SU-DHL-6 (cell line): ENCODE measurements around the gene SETD9.

Experiments used
- H2AFZ ChIP-seq: fragments of 200-600 bp; sonication (generic); 2 replicates; pipeline ENCODE4 v1.6.1; 2014; ENCODE audit warnings: low read depth, mild to moderate bottlenecking, moderate library complexity, mixed read lengths, antibody characterized with exemption, low read length; ENCODE audit not compliant: severe bottlenecking
- H3F3A ChIP-seq: fragments of 200-600 bp; shearing (Covaris generic); 2 replicates; pipeline ENCODE4 v1.6.0; 2016; ENCODE audit warnings: antibody characterized with exemption, mild to moderate bottlenecking; ENCODE audit not compliant: insufficient read depth
- H3K27ac ChIP-seq: fragments of 200-600 bp; sonication (generic); 2 replicates; pipeline ENCODE4 v1.5.1; 2016; ENCODE audit warnings: low read depth, mild to moderate bottlenecking, low read length, moderate library complexity, mixed read lengths
- H3K27me3 ChIP-seq: fragments of 200-600 bp; sonication (generic), shearing (Covaris generic); 2 replicates; pipeline ENCODE4 v1.6.0; 2014; ENCODE audit warnings: mild to moderate bottlenecking, low read length
- H3K36me3 ChIP-seq: fragments of 200-600 bp; sonication (generic); 2 replicates; pipeline ENCODE4 v1.6.1; 2014; ENCODE audit warnings: mild to moderate bottlenecking, low read length, mixed read lengths
- H3K4me2 ChIP-seq: fragments of 300-600, 200-600 bp; shearing (Covaris generic), sonication (generic); 2 replicates; pipeline ENCODE4 v1.6.0; 2014; ENCODE audit warnings: low read length, low read depth, mild to moderate bottlenecking; ENCODE audit not compliant: poor library complexity, severe bottlenecking
- H3K4me3 ChIP-seq: fragments of 200-600 bp; sonication (generic); 2 replicates; pipeline ENCODE4 v1.5.1; 2014; ENCODE audit warnings: antibody characterized with exemption, low read length, mild to moderate bottlenecking, mixed read lengths; ENCODE audit not compliant: insufficient read depth, poor library complexity, severe bottlenecking
- H3K79me2 ChIP-seq: fragments of 200-600 bp; sonication (generic); 2 replicates; pipeline ENCODE4 v1.6.1; 2014; ENCODE audit warnings: mild to moderate bottlenecking, low read length, moderate library complexity; ENCODE audit not compliant: insufficient read depth
- H3K9ac ChIP-seq: fragments of 200-600 bp; sonication (generic); 2 replicates; pipeline ENCODE4 v1.7.0; 2014; ENCODE audit warnings: mild to moderate bottlenecking, low read length
- H3K9me2 ChIP-seq: fragments of 200-600 bp; sonication (generic); replicated peaks from 2 replicates; pipeline ENCODE4 v1.6.1; 2014; ENCODE audit warnings: low read length; ENCODE audit not compliant: insufficient read depth
- H3K9me3 ChIP-seq: fragments of 200-600 bp; sonication (generic); 2 replicates; pipeline ENCODE4 v1.6.1; 2014; ENCODE audit warnings: low read length, mixed read lengths; ENCODE audit not compliant: insufficient read depth
- H4K20me1 ChIP-seq: fragments of 200-600 bp; sonication (generic); 2 replicates; pipeline ENCODE4 v1.6.1; 2014; ENCODE audit warnings: low read depth, mild to moderate bottlenecking, antibody characterized with exemption, low read length, moderate library complexity, mixed read lengths
- CTCF ChIP-seq: fragments of 200-600 bp; sonication (generic); IDR thresholded peaks from one replicate; pipeline ENCODE4 v1.5.1; 2017; ENCODE audit warnings: antibody characterized with exemption, mild to moderate bottlenecking, low read length, moderate library complexity; ENCODE audit not compliant: insufficient read depth, poor library complexity, severe bottlenecking
- EZH2phosphoT487 ChIP-seq: fragments of 200-600 bp; sonication (generic), shearing (Covaris generic); conservative IDR thresholded peaks from 2 replicates; pipeline ENCODE4 v1.6.1; 2018; ENCODE audit warnings: mild to moderate bottlenecking, antibody characterized with exemption, low read length, moderate library complexity, mixed read lengths

SETD9 gene

GRCh38 chr5:56919942-56920662 lies 10.7 kb downstream of the SETD9 start:
- no peaks in the 10 kb centered on the region for H3K9me3 ChIP-seq
- H2AFZ ChIP-seq: no peak overlapping the region
- no peaks in the 10 kb centered on the region for H3K27me3 ChIP-seq
- no peak overlapping the region for H3K4me2 ChIP-seq
- peaks cover 24% of the 10 kb centered on the region for H3K36me3 ChIP-seq
- no peaks in the 10 kb centered on the region for H3K9me2 ChIP-seq
- H3K27ac ChIP-seq: no peak overlapping the region
- no peaks in the 10 kb centered on the region for H3F3A ChIP-seq
- no peak for TF ChIP-seq CTCF
- TF ChIP-seq EZH2phosphoT487: no peak
- H3K9ac ChIP-seq: no peak overlapping the region
- H4K20me1 ChIP-seq: no peaks in the 10 kb centered on the region
- no peak overlapping the region for H3K4me3 ChIP-seq
- H3K79me2 ChIP-seq: no peaks in the 10 kb centered on the region

- Histone ChIP-seq H3K9me3 (no peaks in the 10 kb centered on the region), H3K9ac (no peak overlapping the region), H3K27me3 (no peaks in the 10 kb centered on the region), H3K4me2 (no peak overlapping the region), H3K36me3 (peaks cover 28% of the 10 kb centered on the region), H3K4me3 (no peak overlapping the region), H3K79me2 (no peaks in the 10 kb centered on the region), H2AFZ (no peak overlapping the region), H3F3A (no peaks in the 10 kb centered on the region), H3K27ac (no peak overlapping the region), H3K9me2 (no peaks in the 10 kb centered on the region), H4K20me1 (no peaks in the 10 kb centered on the region)
- no peak for TF ChIP-seq CTCF
- no peak for TF ChIP-seq EZH2phosphoT487
These were observed 13.5 kb downstream of the SETD9 start for GRCh38 chr5:56922922-56923321.

GRCh38 chr5:56934325-56934724 lies 24.9 kb downstream of the SETD9 start:
- H4K20me1 ChIP-seq: no peaks in the 10 kb centered on the region
- no peak for TF ChIP-seq EZH2phosphoT487
- TF ChIP-seq CTCF: no peak
- H3F3A ChIP-seq: no peaks in the 10 kb centered on the region
- peaks cover 60% of the 10 kb centered on the region for H3K36me3 ChIP-seq
- no peak overlapping the region for H3K9ac ChIP-seq
- no peak overlapping the region for H3K27ac ChIP-seq
- H2AFZ ChIP-seq: no peak overlapping the region
- no peak overlapping the region for H3K4me3 ChIP-seq
- no peaks in the 10 kb centered on the region for H3K9me2 ChIP-seq
- no peaks in the 10 kb centered on the region for H3K9me3 ChIP-seq
- H3K79me2 ChIP-seq: no peaks in the 10 kb centered on the region
- H3K27me3 ChIP-seq: no peaks in the 10 kb centered on the region
- H3K4me2 ChIP-seq: no peak overlapping the region
